Measurements from ENCODE around the gene VPS8.

- TF ChIP-seq TAF15 (IDR thresholded peaks at IDR 0.05; ENCODE audit: low read depth, low read length, poor library complexity, severe bottlenecking) (no peak), ZNF850 (CRISPR knock-in tag; conservative IDR thresholded peaks at IDR 0.05) (no peak), ZSCAN22 (CRISPR knock-in tag; IDR thresholded peaks at IDR 0.05) (no peak)
Observed at GRCh38 chr3:184981071-184981470, 169.1 kb downstream of the VPS8 start.

Data from HepG2 (cell line).